ENCODE measurements around the gene TPTE2. TPM values are rescaled to one million over a fixed set of nuclear protein-coding genes. Genes with fewer than 3 reads are reported as not detected.
A peak's percentile ranks its signal among the peaks of the same experiment; 100 is the strongest.

Gene TPTE2
- polyA plus RNA-seq, 1 of the 3 experiments (the other 2 are of a cell fraction): not detected

GRCh38 chr13:19567820-19568534, 6.6 kb upstream of the TPTE2 start:
- no peaks in the 10 kb centered on the region for H3K79me2 ChIP-seq (ENCODE audit: insufficient read depth)
- no peak for DNase-seq
- no peaks in the 10 kb centered on the region for H3K9me3 ChIP-seq
- TF ChIP-seq TAF1 (IDR thresholded peaks at IDR 0.05; ENCODE audit: borderline replicate concordance, low read depth, low read length): no peak
- TF ChIP-seq NRF1 (IDR thresholded peaks at IDR 0.05; ENCODE audit: low read depth, low read length): no peak
- no peak for TF ChIP-seq TCF12 (IDR thresholded peaks at IDR 0.05)
- TF ChIP-seq RCOR1 (IDR thresholded peaks at IDR 0.05; ENCODE audit: low read length): no peak
- no peak for TF ChIP-seq MXI1 (IDR thresholded peaks at IDR 0.05; ENCODE audit: low read depth, low read length)
- no peak for TF ChIP-seq RAD21 (IDR thresholded peaks at IDR 0.05; ENCODE audit: low read length)
- no peak for TF ChIP-seq NFIC (IDR thresholded peaks at IDR 0.05; ENCODE audit: borderline replicate concordance)
- TF ChIP-seq MEF2A (IDR thresholded peaks at IDR 0.05; ENCODE audit: borderline replicate concordance, low read depth): no peak
- TF ChIP-seq IRF3 (IDR thresholded peaks at IDR 0.05; ENCODE audit: low read depth, low read length): no peak
- TF ChIP-seq CTCF (IDR thresholded peaks at IDR 0.05): no peak
- no peak for TF ChIP-seq EZH2phosphoT487 (IDR thresholded peaks at IDR 0.05; ENCODE audit: borderline replicate concordance, low read depth)
- H3K4me2 ChIP-seq: no peak overlapping the region
- no peak overlapping the region for H2AFZ ChIP-seq (ENCODE audit: low read depth)
- H3K9ac ChIP-seq: no peak overlapping the region
- no peaks in the 10 kb centered on the region for H3K4me1 ChIP-seq (ENCODE audit: control insufficient read depth in 1 of 2, insufficient read depth in 2 of 2, low read depth in 1 of 2, low read length in 1 of 2)
- WGBS (ENCODE audit: low lambda C conversion rate): 6% methylated on average over 1 of the region's 1 CpG
- no peaks in the 10 kb centered on the region; the same call in 1 of the 2 replicates for H3K27me3 ChIP-seq (ENCODE audit: insufficient read depth)
- ChIA-PET CTCF (no interaction called here), POLR2A (no interaction called here)
- H3K9me2 ChIP-seq: no peaks in the 10 kb centered on the region
- H4K20me1 ChIP-seq (ENCODE audit: insufficient read depth): no peaks in the 10 kb centered on the region
- no peak overlapping the region for H3K27ac ChIP-seq (ENCODE audit: low read depth in 2 of 2, low read length in 1 of 2)
- H3K36me3 ChIP-seq (replicated peaks in 1 of 2; ENCODE audit: control insufficient read depth in 1 of 2, insufficient read depth in 2 of 2, low read length in 1 of 2): no peaks in the 10 kb centered on the region
- no peak overlapping the region for H3K4me3 ChIP-seq (ENCODE audit: low read depth in 2 of 2, low read length in 1 of 2)
- peaks cover 4% of the 10 kb centered on the region for H3F3A ChIP-seq (replicated peaks; ENCODE audit: insufficient read depth)

- no peak overlapping the region for H3K4me3 ChIP-seq (ENCODE audit: low read depth in 2 of 2, low read length in 1 of 2)
- H2AFZ ChIP-seq (ENCODE audit: low read depth): no peak overlapping the region
- no peaks in the 10 kb centered on the region for H3K9me2 ChIP-seq
- no peaks in the 10 kb centered on the region for H3K27me3 ChIP-seq (ENCODE audit: insufficient read depth)
- ChIA-PET CTCF (no interaction called here), POLR2A (no interaction called here)
- no peaks in the 10 kb centered on the region for H3K36me3 ChIP-seq (replicated peaks in 1 of 2; ENCODE audit: control insufficient read depth in 1 of 2, insufficient read depth in 2 of 2, low read length in 1 of 2)
- no peak overlapping the region for H3K27ac ChIP-seq (ENCODE audit: low read depth in 2 of 2, low read length in 1 of 2)
- WGBS (ENCODE audit: low lambda C conversion rate): 91% methylated on average over 17 of the region's 28 CpGs
- peak; percentile 6 for DNase-seq
- no peaks in the 10 kb centered on the region for H3K9me3 ChIP-seq
- no peaks in the 10 kb centered on the region for H3K4me1 ChIP-seq (ENCODE audit: control insufficient read depth in 1 of 2, insufficient read depth in 2 of 2, low read depth in 1 of 2, low read length in 1 of 2)
- no peaks in the 10 kb centered on the region for H4K20me1 ChIP-seq (ENCODE audit: insufficient read depth)
- peaks cover 4% of the 10 kb centered on the region for H3F3A ChIP-seq (replicated peaks; ENCODE audit: insufficient read depth)
- H3K4me2 ChIP-seq: no peak overlapping the region
- H3K79me2 ChIP-seq (ENCODE audit: insufficient read depth): no peaks in the 10 kb centered on the region
- H3K9ac ChIP-seq: no peak overlapping the region
- no peak for TF ChIP-seq CHD2 (IDR thresholded peaks at IDR 0.05; ENCODE audit: low read length, partially characterized antibody)
- no peak for TF ChIP-seq CTCF (IDR thresholded peaks at IDR 0.05)
- TF ChIP-seq RXRA (IDR thresholded peaks at IDR 0.05; ENCODE audit: borderline replicate concordance, low read depth): no peak
- TF ChIP-seq YY1 (IDR thresholded peaks at IDR 0.05; ENCODE audit: low read depth): no peak
- TF ChIP-seq RFX5 (IDR thresholded peaks at IDR 0.05; ENCODE audit: low read length): no peak
- TF ChIP-seq PBX3 (IDR thresholded peaks at IDR 0.05): no peak
- TF ChIP-seq RAD21 (IDR thresholded peaks at IDR 0.05; ENCODE audit: low read length): no peak
- TF ChIP-seq USF1 (IDR thresholded peaks at IDR 0.05; ENCODE audit: borderline replicate concordance, low read depth): no peak
- TF ChIP-seq GATA2 (CRISPR knock-in tag; IDR thresholded peaks at IDR 0.05): no peak
- no peak for TF ChIP-seq GABPA (IDR thresholded peaks at IDR 0.05; ENCODE audit: low read depth)
- TF ChIP-seq MAX (IDR thresholded peaks at IDR 0.05; ENCODE audit: low read depth): no peak
These were observed 253 bp upstream of the TPTE2 start for GRCh38 chr13:19561585-19561984.

Data from SK-N-SH (cell line).